ENCODE data around the gene IBTK.
"Not testable (repeated sequence)": the region's sequence is repeated elsewhere in the genome, so short reads cannot be mapped to it uniquely, and the experiment has no call there.

IBTK gene

GRCh38 chr6:82178077-82178758 lies 69.3 kb downstream of the IBTK start:
- DNase-seq = no peak

- DNase-seq = no peak
Observed at GRCh38 chr6:82176616-82177015, 70.9 kb downstream of the IBTK start.

- DNase-seq = no peak
Observed at GRCh38 chr6:82172594-82172993, 75.0 kb downstream of the IBTK start.

- DNase-seq = no peak
Observed at GRCh38 chr6:82169138-82169876, 78.2 kb downstream of the IBTK start.

GRCh38 chr6:82166493-82166892 lies 81.1 kb downstream of the IBTK start:
- DNase-seq = no peak

GRCh38 chr6:82160255-82160990 lies 87.1 kb downstream of the IBTK start:
- DNase-seq = no peak

- DNase-seq = not testable (repeated sequence)
Observed at GRCh38 chr6:82152786-82153185, 94.8 kb downstream of the IBTK start.

- not testable (repeated sequence) for DNase-seq
Observed at GRCh38 chr6:82151147-82151546, 96.4 kb downstream of the IBTK start.

- no peak for DNase-seq
Observed at GRCh38 chr6:82145926-82146452, 101.6 kb downstream of the IBTK start.

- DNase-seq = no peak
Observed at GRCh38 chr6:82144852-82145340, 102.6 kb downstream of the IBTK start.

GRCh38 chr6:82144007-82144851 lies 103.3 kb downstream of the IBTK start:
- DNase-seq = no peak

- no peak for DNase-seq
Observed at GRCh38 chr6:82143041-82143481, 104.5 kb downstream of the IBTK start.

- DNase-seq = no peak
Observed at GRCh38 chr6:82142524-82142923, 105.0 kb downstream of the IBTK start.

GRCh38 chr6:82138075-82138791 lies 109.3 kb downstream of the IBTK start:
- DNase-seq = no peak

- no peak for DNase-seq
Observed at GRCh38 chr6:82131441-82131840, 116.1 kb downstream of the IBTK start.

GRCh38 chr6:82129797-82130196 lies 117.7 kb downstream of the IBTK start:
- DNase-seq = no peak

- DNase-seq = not testable (repeated sequence)
Observed at GRCh38 chr6:82128973-82129372, 118.6 kb downstream of the IBTK start.

- no peak for DNase-seq
Observed at GRCh38 chr6:82123632-82124031, 123.9 kb downstream of the IBTK start.

Measured in CD4-positive, alpha-beta T cell treated with Interferon alpha-2 for 1 hour (primary cell).